ENCODE results near the gene PRSS1. TPM values are rescaled to one million over a fixed set of nuclear protein-coding genes. Genes with fewer than 3 reads are reported as not detected.

Gene PRSS1
- total and polyA plus RNA-seq, 2 of the 8 experiments (the other 6 are each of a cell fraction or from before 2014, with no cell fraction given): 0.09 TPM; not detected in 1

GRCh38 chr7:142800088-142800487 is 50.8 kb downstream of the PRSS1 start:
- Histone ChIP-seq H3K9ac (replicated peaks in 1 of 4; ENCODE audit: extremely low read depth in 1 of 4, low read depth in 3 of 4, low read length in 3 of 4) (no peak overlapping the region), H3K18ac (ENCODE audit: extremely low read depth, low read length) (no peak overlapping the region), H4K5ac (ENCODE audit: insufficient read length, low read depth, low read length) (no peak overlapping the region), H2BK12ac (ENCODE audit: low read depth, low read length) (no peak overlapping the region), H2AK5ac (ENCODE audit: low read depth, low read length) (no peak overlapping the region), H3K56ac (replicated peaks; ENCODE audit: insufficient read length, low read depth, low read length) (no peak overlapping the region), H4K91ac (replicated peaks; ENCODE audit: insufficient read length, low read length) (no peak overlapping the region), H3K27me3 (replicated peaks in 1 of 4; ENCODE audit: control insufficient read depth in 3 of 4, extremely low read depth in 1 of 4, insufficient read depth in 3 of 4, low read length in 3 of 4) (peaks cover 3 to 36% (median 26%) of the 10 kb centered on the region in 4 experiments; a peak in 6 of 7 replicates), H2BK5ac (ENCODE audit: low read depth, low read length) (no peak overlapping the region), H3K9me3 (ENCODE audit: insufficient read depth in 2 of 2, low read depth in 1 of 2, low read length in 1 of 2) (no peaks in the 10 kb centered on the region), H2BK15ac (ENCODE audit: low read length) (no peak overlapping the region), H3K4me2 (ENCODE audit: insufficient read depth in 1 of 2, low read depth in 2 of 2, low read length in 2 of 2) (no peak overlapping the region), H4K20me1 (replicated peaks in 1 of 2; ENCODE audit: control insufficient read depth in 1 of 2, insufficient read depth in 2 of 2, low read length in 2 of 2) (peaks cover 0 to 3% of the 10 kb centered on the region in 2 experiments), H3K79me2 (ENCODE audit: control insufficient read depth in 1 of 2, insufficient read depth in 2 of 2, low read length in 2 of 2) (peaks cover 0 to 6% of the 10 kb centered on the region in 2 experiments; a peak in 1 of 4 replicates), H3K14ac (ENCODE audit: insufficient read length) (no peak overlapping the region), H3K23me2 (ENCODE audit: low read depth, low read length) (peaks cover 17% of the 10 kb centered on the region), H3K36me3 (ENCODE audit: control insufficient read depth in 2 of 4, insufficient read depth in 4 of 4, low read length in 3 of 4) (peaks cover 0 to 15% (median 3%) of the 10 kb centered on the region in 4 experiments; a peak in 4 of 8 replicates), H4K8ac (ENCODE audit: extremely low read depth, insufficient read depth, low read length) (no peak overlapping the region), H3K4ac (replicated peaks; ENCODE audit: insufficient read length, low read depth, low read length) (no peak overlapping the region), H3K23ac (ENCODE audit: insufficient read length) (no peak overlapping the region), H2BK20ac (ENCODE audit: low read length) (no peak overlapping the region), H2BK120ac (replicated peaks; ENCODE audit: low read depth, low read length) (no peak overlapping the region), H2AFZ (ENCODE audit: low read length) (no peak overlapping the region), H3K27ac (ENCODE audit: low read depth, low read length) (no peak overlapping the region), H3K4me3 (ENCODE audit: extremely low read depth in 1 of 4, insufficient read depth in 2 of 4, low read depth in 3 of 4, low read length in 4 of 4) (no peak overlapping the region), H3K4me1 (replicated peaks in 1 of 4; ENCODE audit: control insufficient read depth in 3 of 4, insufficient read depth in 4 of 4, low read length in 3 of 4) (peaks cover 12 to 26% (median 16%) of the 10 kb centered on the region in 4 experiments), H3K79me1 (ENCODE audit: low read depth, low read length) (no peaks in the 10 kb centered on the region)
- no peak for FAIRE-seq
- 33% methylated on average over 1 of the region's 1 CpG; no CpG with 5 or more reads in 1 of the 2 experiments for WGBS, 2 experiments (ENCODE audit: extremely low coverage in 1 of 2, insufficient coverage in 1 of 2, insufficient read length in 1 of 2, insufficient replicate concordance in 2 of 2, low coverage in 1 of 2, low lambda C conversion rate in 2 of 2, missing lambda C conversion rate in 1 of 2)
- CTCF ChIA-PET (ENCODE audit: partially characterized antibody): interaction anchor here (0.9 to 24.1 kb wide), 5 partner anchors 13 to 283 kb away, joined by 3 to 430 read pairs (median 104); no protein-coding TSS in a partner anchor
- DNase-seq (ENCODE audit: low read depth in 1 of 2, low spot score in 2 of 2): no peak
- POLR2A ChIA-PET (ENCODE audit: partially characterized antibody): interaction anchor here (5.8 kb wide), 1 partner anchor 7 kb away, joined by 36 read pairs; no protein-coding TSS in a partner anchor
- TF ChIP-seq, protein P1, sequence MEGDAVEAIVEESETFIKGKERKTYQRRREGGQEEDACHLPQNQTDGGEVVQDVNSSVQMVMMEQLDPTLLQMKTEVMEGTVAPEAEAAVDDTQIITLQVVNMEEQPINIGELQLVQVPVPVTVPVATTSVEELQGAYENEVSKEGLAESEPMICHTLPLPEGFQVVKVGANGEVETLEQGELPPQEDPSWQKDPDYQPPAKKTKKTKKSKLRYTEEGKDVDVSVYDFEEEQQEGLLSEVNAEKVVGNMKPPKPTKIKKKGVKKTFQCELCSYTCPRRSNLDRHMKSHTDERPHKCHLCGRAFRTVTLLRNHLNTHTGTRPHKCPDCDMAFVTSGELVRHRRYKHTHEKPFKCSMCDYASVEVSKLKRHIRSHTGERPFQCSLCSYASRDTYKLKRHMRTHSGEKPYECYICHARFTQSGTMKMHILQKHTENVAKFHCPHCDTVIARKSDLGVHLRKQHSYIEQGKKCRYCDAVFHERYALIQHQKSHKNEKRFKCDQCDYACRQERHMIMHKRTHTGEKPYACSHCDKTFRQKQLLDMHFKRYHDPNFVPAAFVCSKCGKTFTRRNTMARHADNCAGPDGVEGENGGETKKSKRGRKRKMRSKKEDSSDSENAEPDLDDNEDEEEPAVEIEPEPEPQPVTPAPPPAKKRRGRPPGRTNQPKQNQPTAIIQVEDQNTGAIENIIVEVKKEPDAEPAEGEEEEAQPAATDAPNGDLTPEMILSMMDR (IDR thresholded peaks at IDR 0.05; ENCODE audit: control extremely low read depth in 1 of 3, insufficient read depth in 1 of 3, low read depth in 1 of 3, low read length in 3 of 3): no peak
- TF ChIP-seq ATF2 (IDR thresholded peaks at IDR 0.05; ENCODE audit: low read length) (no peak), POLR2A (IDR thresholded peaks at IDR 0.05; ENCODE audit: control extremely low read depth in 1 of 2, low read depth in 2 of 2, low read length in 2 of 2) (no peak), NRF1 (IDR thresholded peaks at IDR 0.05; ENCODE audit: low read depth, low read length) (no peak), BCL11A (IDR thresholded peaks at IDR 0.05; ENCODE audit: low read depth in 2 of 2, low read length in 2 of 2) (no peak), RAD21 (IDR thresholded peaks at IDR 0.05 in 1 of 2, conservative IDR thresholded peaks at IDR 0.05 in 1 of 2; ENCODE audit: low read depth in 2 of 2, low read length in 2 of 2) (no peak), EGR1 (IDR thresholded peaks at IDR 0.05; ENCODE audit: borderline replicate concordance, low read depth, low read length) (no peak), CBX5 (IDR thresholded peaks at IDR 0.05; ENCODE audit: low read depth, low read length) (no peak)

All from H1 (cell line).